HepG2 (cell line): ENCODE measurements around the gene CCDC38. TPM values are rescaled to one million over a fixed set of nuclear protein-coding genes. Genes with fewer than 3 reads are reported as not detected.

Experiments used
- ARID3A ChIP-seq: IDR thresholded peaks from 2 replicates; pipeline ENCODE4 v1.6.1; 2012; ENCODE audit warnings: low read depth, low read length, improper control_type of control experiment
- CCAR2 ChIP-seq: fragments of 200-400 bp; formaldehyde crosslinking; optimal IDR thresholded peaks from 2 replicates; pipeline ENCODE3; 2018; ENCODE audit warnings: low read depth, mild to moderate bottlenecking, low read length, moderate library complexity
- CENPT ChIP-seq: sonication (generic); formaldehyde crosslinking; IDR thresholded peaks from 2 replicates; pipeline ENCODE4 v1.8.0; 2022; ENCODE audit warnings: low read depth, mild to moderate bottlenecking, moderate library complexity, missing genetic modification reagents
- ETV5 ChIP-seq: IDR thresholded peaks from 2 replicates; pipeline ENCODE4 v1.6.1; 2018; ENCODE audit warnings: missing biosample characterization, missing genetic modification reagents, inconsistent platforms, borderline replicate concordance
- JUN ChIP-seq: sonication (generic); formaldehyde crosslinking; IDR thresholded peaks from 2 replicates; pipeline ENCODE4 v1.4.0; 2020; ENCODE audit warnings: mild to moderate bottlenecking, missing genetic modification reagents
- MAX ChIP-seq: IDR thresholded peaks from 2 replicates; pipeline ENCODE4 v1.6.1; 2012; ENCODE audit warnings: inconsistent platforms
- NFKBIZ ChIP-seq: IDR thresholded peaks from 2 replicates; pipeline ENCODE4 v1.6.1; 2018; ENCODE audit warnings: missing genetic modification reagents, missing compliant biosample characterization
- PHF8 ChIP-seq: sonication (generic); formaldehyde crosslinking; IDR thresholded peaks from 2 replicates; pipeline ENCODE4 v1.5.0; 2020; ENCODE audit warnings: missing genetic modification reagents
- SP2 ChIP-seq: sonication (generic); formaldehyde crosslinking; IDR thresholded peaks from 2 replicates; pipeline ENCODE4 v1.5.1; 2020; ENCODE audit warnings: mild to moderate bottlenecking, missing genetic modification reagents
- TBL1XR1 ChIP-seq: fragments of 150-350 bp; IDR thresholded peaks from 2 replicates; pipeline ENCODE4 v1.6.1; 2014; ENCODE audit warnings: borderline replicate concordance, low read length; ENCODE audit not compliant: partially characterized antibody
- TEAD2 ChIP-seq: sonication (generic); formaldehyde crosslinking; IDR thresholded peaks from 2 replicates; pipeline ENCODE4 v1.9.0; 2021; ENCODE audit warnings: missing genetic modification reagents
- ZBTB34 ChIP-seq: sonication (generic); formaldehyde crosslinking; IDR thresholded peaks from 2 replicates; pipeline ENCODE4 v1.8.0; 2022; ENCODE audit warnings: mild to moderate bottlenecking, missing genetic modification reagents
- ZNF274 ChIP-seq: sonication (generic); formaldehyde crosslinking; IDR thresholded peaks from 2 replicates; pipeline ENCODE4 v1.5.1; 2020; ENCODE audit warnings: mild to moderate bottlenecking, missing genetic modification reagents
- ZNF317 ChIP-seq: sonication (generic); formaldehyde crosslinking; IDR thresholded peaks from 2 replicates; pipeline ENCODE4 v1.5.0; 2020; ENCODE audit warnings: mild to moderate bottlenecking, missing genetic modification reagents
- ZNF605 ChIP-seq: sonication (generic); formaldehyde crosslinking; IDR thresholded peaks from 2 replicates; pipeline ENCODE4 v1.8.0; 2022; ENCODE audit warnings: mild to moderate bottlenecking, missing genetic modification reagents
- ZNF879 ChIP-seq: sonication (generic); formaldehyde crosslinking; IDR thresholded peaks from 2 replicates; pipeline ENCODE4 v1.8.1; 2023; ENCODE audit warnings: missing genetic modification reagents
- polyA plus RNA-seq, 8 experiments: library from polyadenylated mRNA; depleted of rRNA in 3 of 8; stranded (reverse) in 7 of 8; unstranded in 1 of 8; fragments of >200 nt; fragmentation: Illumina TruSeq in 4 of 8; extraction: Trizol in 4 of 8; gene quantifications; 2 replicates each; pipeline versions ENCODE4 v1.2.1 to v1.2.3, GENCODE V29; 2011 to 2016; ENCODE audit warnings: low read depth in 4 of 8, missing spikeins in 1 of 8, mixed read lengths in 1 of 8; ENCODE audit not compliant: insufficient read depth in 1 of 8
- total RNA-seq, 5 experiments: library from RNA; depleted of rRNA; stranded (reverse); fragments of >200 nt; fragmentation: Illumina TruSeq; extraction: Trizol; gene quantifications; 2 replicates each; pipeline ENCODE4 v1.2.3, GENCODE V29; 2016; ENCODE audit warnings: low read depth in 1 of 5
- TF ChIP-seq, protein P1 (sequence below): IDR thresholded peaks from 2 replicates; pipeline ENCODE4 v1.4.0; 2020; ENCODE audit warnings: mild to moderate bottlenecking, missing genetic modification reagents
- TF ChIP-seq, protein P2 (sequence below): IDR thresholded peaks from 2 replicates; pipeline ENCODE4 v1.6.1; 2012; ENCODE audit warnings: low read length, improper control_type of control experiment
- TF ChIP-seq, protein P3 (sequence below): sonication (generic); formaldehyde crosslinking; IDR thresholded peaks from 2 replicates; pipeline ENCODE4 v1.4.0; 2020; ENCODE audit warnings: missing genetic modification reagents, borderline replicate concordance

The CCDC38 gene
- total and polyA plus RNA-seq, 2 of the 13 experiments (the other 11 are each of a cell fraction or from before 2014, with no cell fraction given): 0.24 to 0.32 TPM

DNA sequence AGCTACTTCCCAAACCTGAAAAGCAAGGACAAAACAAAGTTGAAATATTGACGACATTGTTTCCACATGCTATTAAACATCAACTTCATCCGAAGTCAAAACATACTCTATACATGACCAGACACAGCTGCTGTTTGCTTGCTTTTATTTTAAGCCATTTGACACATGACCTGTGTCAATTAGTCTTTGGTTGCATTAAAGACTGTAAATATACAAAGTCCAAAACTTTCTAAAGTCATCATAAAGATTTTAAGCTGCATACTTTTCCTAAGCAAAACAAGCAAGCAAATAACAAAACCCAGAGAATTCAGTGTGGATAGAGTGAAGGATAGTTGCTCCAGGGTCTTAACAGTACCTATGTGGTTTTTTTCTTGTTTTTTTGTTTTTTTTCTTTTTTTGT is 31.9 kb upstream of the CCDC38 start (continued):
- TF ChIP-seq ARID3A: peak; percentile 87
- no peak for TF ChIP-seq ZNF605 (CRISPR knock-in tag)
- peak; percentile 54; the same call in 1 of the 2 replicates for TF ChIP-seq JUN (CRISPR knock-in tag)
- peak; percentile 94 for TF ChIP-seq TBL1XR1
- TF ChIP-seq ETV5 (CRISPR knock-in tag): peak; percentile 69; the same call in 1 of the 2 replicates
- TF ChIP-seq, protein P1, sequence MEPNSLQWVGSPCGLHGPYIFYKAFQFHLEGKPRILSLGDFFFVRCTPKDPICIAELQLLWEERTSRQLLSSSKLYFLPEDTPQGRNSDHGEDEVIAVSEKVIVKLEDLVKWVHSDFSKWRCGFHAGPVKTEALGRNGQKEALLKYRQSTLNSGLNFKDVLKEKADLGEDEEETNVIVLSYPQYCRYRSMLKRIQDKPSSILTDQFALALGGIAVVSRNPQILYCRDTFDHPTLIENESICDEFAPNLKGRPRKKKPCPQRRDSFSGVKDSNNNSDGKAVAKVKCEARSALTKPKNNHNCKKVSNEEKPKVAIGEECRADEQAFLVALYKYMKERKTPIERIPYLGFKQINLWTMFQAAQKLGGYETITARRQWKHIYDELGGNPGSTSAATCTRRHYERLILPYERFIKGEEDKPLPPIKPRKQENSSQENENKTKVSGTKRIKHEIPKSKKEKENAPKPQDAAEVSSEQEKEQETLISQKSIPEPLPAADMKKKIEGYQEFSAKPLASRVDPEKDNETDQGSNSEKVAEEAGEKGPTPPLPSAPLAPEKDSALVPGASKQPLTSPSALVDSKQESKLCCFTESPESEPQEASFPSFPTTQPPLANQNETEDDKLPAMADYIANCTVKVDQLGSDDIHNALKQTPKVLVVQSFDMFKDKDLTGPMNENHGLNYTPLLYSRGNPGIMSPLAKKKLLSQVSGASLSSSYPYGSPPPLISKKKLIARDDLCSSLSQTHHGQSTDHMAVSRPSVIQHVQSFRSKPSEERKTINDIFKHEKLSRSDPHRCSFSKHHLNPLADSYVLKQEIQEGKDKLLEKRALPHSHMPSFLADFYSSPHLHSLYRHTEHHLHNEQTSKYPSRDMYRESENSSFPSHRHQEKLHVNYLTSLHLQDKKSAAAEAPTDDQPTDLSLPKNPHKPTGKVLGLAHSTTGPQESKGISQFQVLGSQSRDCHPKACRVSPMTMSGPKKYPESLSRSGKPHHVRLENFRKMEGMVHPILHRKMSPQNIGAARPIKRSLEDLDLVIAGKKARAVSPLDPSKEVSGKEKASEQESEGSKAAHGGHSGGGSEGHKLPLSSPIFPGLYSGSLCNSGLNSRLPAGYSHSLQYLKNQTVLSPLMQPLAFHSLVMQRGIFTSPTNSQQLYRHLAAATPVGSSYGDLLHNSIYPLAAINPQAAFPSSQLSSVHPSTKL (CRISPR knock-in tag): peak; percentile 98
- TF ChIP-seq, protein P2, sequence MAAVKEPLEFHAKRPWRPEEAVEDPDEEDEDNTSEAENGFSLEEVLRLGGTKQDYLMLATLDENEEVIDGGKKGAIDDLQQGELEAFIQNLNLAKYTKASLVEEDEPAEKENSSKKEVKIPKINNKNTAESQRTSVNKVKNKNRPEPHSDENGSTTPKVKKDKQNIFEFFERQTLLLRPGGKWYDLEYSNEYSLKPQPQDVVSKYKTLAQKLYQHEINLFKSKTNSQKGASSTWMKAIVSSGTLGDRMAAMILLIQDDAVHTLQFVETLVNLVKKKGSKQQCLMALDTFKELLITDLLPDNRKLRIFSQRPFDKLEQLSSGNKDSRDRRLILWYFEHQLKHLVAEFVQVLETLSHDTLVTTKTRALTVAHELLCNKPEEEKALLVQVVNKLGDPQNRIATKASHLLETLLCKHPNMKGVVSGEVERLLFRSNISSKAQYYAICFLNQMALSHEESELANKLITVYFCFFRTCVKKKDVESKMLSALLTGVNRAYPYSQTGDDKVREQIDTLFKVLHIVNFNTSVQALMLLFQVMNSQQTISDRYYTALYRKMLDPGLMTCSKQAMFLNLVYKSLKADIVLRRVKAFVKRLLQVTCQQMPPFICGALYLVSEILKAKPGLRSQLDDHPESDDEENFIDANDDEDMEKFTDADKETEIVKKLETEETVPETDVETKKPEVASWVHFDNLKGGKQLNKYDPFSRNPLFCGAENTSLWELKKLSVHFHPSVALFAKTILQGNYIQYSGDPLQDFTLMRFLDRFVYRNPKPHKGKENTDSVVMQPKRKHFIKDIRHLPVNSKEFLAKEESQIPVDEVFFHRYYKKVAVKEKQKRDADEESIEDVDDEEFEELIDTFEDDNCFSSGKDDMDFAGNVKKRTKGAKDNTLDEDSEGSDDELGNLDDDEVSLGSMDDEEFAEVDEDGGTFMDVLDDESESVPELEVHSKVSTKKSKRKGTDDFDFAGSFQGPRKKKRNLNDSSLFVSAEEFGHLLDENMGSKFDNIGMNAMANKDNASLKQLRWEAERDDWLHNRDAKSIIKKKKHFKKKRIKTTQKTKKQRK: no peak
- no peak for TF ChIP-seq SP2 (CRISPR knock-in tag)
- TF ChIP-seq, protein P3, sequence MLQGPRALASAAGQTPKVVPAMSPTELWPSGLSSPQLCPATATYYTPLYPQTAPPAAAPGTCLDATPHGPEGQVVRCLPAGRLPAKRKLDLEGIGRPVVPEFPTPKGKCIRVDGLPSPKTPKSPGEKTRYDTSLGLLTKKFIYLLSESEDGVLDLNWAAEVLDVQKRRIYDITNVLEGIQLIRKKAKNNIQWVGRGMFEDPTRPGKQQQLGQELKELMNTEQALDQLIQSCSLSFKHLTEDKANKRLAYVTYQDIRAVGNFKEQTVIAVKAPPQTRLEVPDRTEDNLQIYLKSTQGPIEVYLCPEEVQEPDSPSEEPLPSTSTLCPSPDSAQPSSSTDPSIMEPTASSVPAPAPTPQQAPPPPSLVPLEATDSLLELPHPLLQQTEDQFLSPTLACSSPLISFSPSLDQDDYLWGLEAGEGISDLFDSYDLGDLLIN (CRISPR knock-in tag): no peak
- no peak for TF ChIP-seq ZNF879 (CRISPR knock-in tag)
- TF ChIP-seq NFKBIZ (CRISPR knock-in tag): 0 out of 2 replicates have a peak, but pooled peaks have one; percentile 46
- TF ChIP-seq CENPT: no peak
- no peak for TF ChIP-seq ZBTB34 (CRISPR knock-in tag)
- TF ChIP-seq ZNF274 (CRISPR knock-in tag): no peak
- peak; percentile 24; the same call in 1 of the 2 replicates for TF ChIP-seq MAX
- no peak for TF ChIP-seq TEAD2 (CRISPR knock-in tag)
- TF ChIP-seq ZNF317: 0 out of 2 replicates have a peak, but pooled peaks have one; percentile 33
- TF ChIP-seq PHF8 (CRISPR knock-in tag): 0 out of 2 replicates have a peak, but pooled peaks have one; percentile 23
- TF ChIP-seq CCAR2: no peak
